ENCODE results near the gene MAP1LC3A. TPM values are rescaled to one million over a fixed set of nuclear protein-coding genes. Genes with fewer than 3 reads are reported as not detected.

Gene MAP1LC3A
- total and polyA plus RNA-seq, 4 donors = 30.1 to 67.6 (median 37.8) TPM

DNA sequence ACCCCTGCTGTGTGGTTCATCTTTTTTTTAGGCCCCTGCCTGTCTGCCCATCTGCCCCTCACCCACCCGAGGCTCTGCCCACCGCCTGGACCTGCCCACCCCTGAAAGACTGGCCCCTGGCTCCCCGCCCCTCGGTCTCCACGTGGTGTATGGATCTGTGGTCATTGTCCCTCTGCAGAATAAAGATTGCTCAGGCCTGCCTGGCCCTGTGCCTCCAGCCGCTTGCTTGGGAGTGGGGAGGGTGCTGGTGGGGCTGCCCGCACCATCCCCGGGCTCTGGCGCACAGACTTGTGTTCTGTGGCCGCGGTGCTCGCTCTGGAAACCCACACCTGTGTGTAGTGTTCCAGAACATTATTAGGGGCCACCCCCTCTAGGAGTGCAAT, 1.6 kb downstream of the MAP1LC3A start:
- no peak for DNase-seq
- peak overlapping the region in 1 of 2 donors; percentile 28 for H3K27ac ChIP-seq (ENCODE audit: low read depth in 1 of 2, low read length in 1 of 2)
- WGBS, 2 donors = 87 to 92% methylated on average over 12 of the region's 12 CpGs

DNA sequence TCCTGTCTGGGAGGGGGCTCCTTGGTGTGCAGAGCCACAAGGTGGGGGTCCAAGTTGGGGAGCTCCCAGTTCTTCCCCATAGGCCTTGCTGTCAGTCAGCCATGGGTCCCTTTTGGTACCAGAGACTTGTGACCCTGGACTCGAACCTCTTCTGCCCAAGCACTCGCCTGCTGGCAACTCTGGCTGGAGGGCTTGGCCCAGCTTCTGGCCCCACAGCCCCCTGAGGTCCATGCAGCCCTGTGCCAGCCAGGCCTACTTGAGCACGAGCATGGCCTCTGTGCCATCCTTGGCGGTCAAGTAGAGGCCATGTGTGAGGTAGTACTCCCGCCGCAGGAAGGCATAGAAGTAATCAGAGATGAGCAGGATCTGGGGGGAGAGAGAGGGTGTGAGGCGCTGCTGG, 2.1 kb downstream of the MAP1LC3A start:
- TF ChIP-seq, protein P1, sequence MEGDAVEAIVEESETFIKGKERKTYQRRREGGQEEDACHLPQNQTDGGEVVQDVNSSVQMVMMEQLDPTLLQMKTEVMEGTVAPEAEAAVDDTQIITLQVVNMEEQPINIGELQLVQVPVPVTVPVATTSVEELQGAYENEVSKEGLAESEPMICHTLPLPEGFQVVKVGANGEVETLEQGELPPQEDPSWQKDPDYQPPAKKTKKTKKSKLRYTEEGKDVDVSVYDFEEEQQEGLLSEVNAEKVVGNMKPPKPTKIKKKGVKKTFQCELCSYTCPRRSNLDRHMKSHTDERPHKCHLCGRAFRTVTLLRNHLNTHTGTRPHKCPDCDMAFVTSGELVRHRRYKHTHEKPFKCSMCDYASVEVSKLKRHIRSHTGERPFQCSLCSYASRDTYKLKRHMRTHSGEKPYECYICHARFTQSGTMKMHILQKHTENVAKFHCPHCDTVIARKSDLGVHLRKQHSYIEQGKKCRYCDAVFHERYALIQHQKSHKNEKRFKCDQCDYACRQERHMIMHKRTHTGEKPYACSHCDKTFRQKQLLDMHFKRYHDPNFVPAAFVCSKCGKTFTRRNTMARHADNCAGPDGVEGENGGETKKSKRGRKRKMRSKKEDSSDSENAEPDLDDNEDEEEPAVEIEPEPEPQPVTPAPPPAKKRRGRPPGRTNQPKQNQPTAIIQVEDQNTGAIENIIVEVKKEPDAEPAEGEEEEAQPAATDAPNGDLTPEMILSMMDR (IDR thresholded peaks at IDR 0.05; ENCODE audit: control extremely low read depth, extremely low read depth) = no peak
- Histone ChIP-seq H3K27me3 (ENCODE audit: control insufficient read depth in 3 of 3, insufficient read depth in 3 of 3, low read length in 2 of 3) (no peaks in the 10 kb centered on the region), H3K9me3 (ENCODE audit: control insufficient read depth in 4 of 4, insufficient read depth in 3 of 4, low read length in 3 of 4) (no peaks in the 10 kb centered on the region), H3K36me3 (ENCODE audit: control insufficient read depth in 4 of 4, insufficient read depth in 4 of 4, low read length in 4 of 4) (peaks cover 0 to 6% (median under 1%) of the 10 kb centered on the region in 4 donors), H3K4me1 (ENCODE audit: control insufficient read depth in 5 of 5, insufficient read depth in 5 of 5, low read length in 5 of 5) (peaks cover 0 to 4% (median 0%) of the 10 kb centered on the region in 5 donors), H3K27ac (ENCODE audit: low read depth in 1 of 2, low read length in 1 of 2) (peak overlapping the region in 1 of 2 donors; percentile 13), H3K9ac (ENCODE audit: insufficient read depth in 1 of 2, low read length in 2 of 2) (no peak overlapping the region), H3K4me3 (no peak overlapping the region)
- ATAC-seq (ENCODE audit: insufficient read depth, low FRiP score) (no peak), DNase-seq (no peak)
- 95 to 98% methylated on average over 7 of the region's 7 CpGs for WGBS, 2 donors

More for the DNA sequence above, 1.6 kb downstream of the MAP1LC3A start:
- Histone ChIP-seq H3K9ac (ENCODE audit: insufficient read depth in 1 of 2, low read length in 2 of 2) (no peak overlapping the region), H3K4me3 (no peak overlapping the region), H3K27me3 (ENCODE audit: control insufficient read depth in 3 of 3, insufficient read depth in 3 of 3, low read length in 2 of 3) (no peaks in the 10 kb centered on the region), H3K4me1 (ENCODE audit: control insufficient read depth in 5 of 5, insufficient read depth in 5 of 5, low read length in 5 of 5) (peaks cover 0 to 4% (median 0%) of the 10 kb centered on the region in 5 donors), H3K36me3 (ENCODE audit: control insufficient read depth in 4 of 4, insufficient read depth in 4 of 4, low read length in 4 of 4) (peaks cover 0 to 6% (median 0%) of the 10 kb centered on the region in 4 donors), H3K9me3 (ENCODE audit: control insufficient read depth in 4 of 4, insufficient read depth in 3 of 4, low read length in 3 of 4) (no peaks in the 10 kb centered on the region)
- no peak for ATAC-seq (ENCODE audit: insufficient read depth, low FRiP score)
- TF ChIP-seq, protein P1 (IDR thresholded peaks at IDR 0.05; ENCODE audit: control extremely low read depth, extremely low read depth) = no peak

DNA sequence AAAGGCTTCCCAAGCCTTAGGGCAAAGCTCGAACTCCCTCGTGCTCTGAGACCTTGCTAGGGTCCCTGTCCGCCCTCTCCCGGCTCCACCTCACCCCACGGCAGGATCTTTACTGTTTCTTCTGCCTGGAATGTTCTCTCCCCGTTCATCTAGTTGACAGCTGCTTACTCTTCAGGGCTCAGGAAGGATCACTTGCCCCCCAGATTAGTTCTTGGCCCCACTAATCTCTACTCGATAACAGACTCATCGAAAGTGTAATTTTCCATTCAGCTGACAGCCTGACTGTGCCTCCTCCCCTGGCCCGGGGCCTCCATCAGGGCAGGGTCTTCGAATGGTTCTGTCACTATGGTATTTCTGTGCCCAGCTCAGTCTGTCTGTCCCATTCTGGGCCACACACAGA, 3.1 kb downstream of the MAP1LC3A start:
- no peak overlapping the region for H3K9ac ChIP-seq (ENCODE audit: insufficient read depth in 1 of 2, low read length in 2 of 2)
- peak overlapping the region in 1 of 2 donors; percentile 1 for H3K27ac ChIP-seq (ENCODE audit: low read depth in 1 of 2, low read length in 1 of 2)
- no peak for ATAC-seq (ENCODE audit: insufficient read depth, low FRiP score)
- TF ChIP-seq, protein P1 (IDR thresholded peaks at IDR 0.05; ENCODE audit: control extremely low read depth, extremely low read depth) = no peak
- peaks cover 0 to 4% (median 0%) of the 10 kb centered on the region in 5 donors for H3K4me1 ChIP-seq (ENCODE audit: control insufficient read depth in 5 of 5, insufficient read depth in 5 of 5, low read length in 5 of 5)
- H3K36me3 ChIP-seq (ENCODE audit: control insufficient read depth in 4 of 4, insufficient read depth in 4 of 4, low read length in 4 of 4) = peaks cover 0 to 6% (median 3%) of the 10 kb centered on the region in 4 donors
- no peaks in the 10 kb centered on the region for H3K9me3 ChIP-seq (ENCODE audit: control insufficient read depth in 4 of 4, insufficient read depth in 3 of 4, low read length in 3 of 4)
- no peak for DNase-seq
- no peak overlapping the region for H3K4me3 ChIP-seq
- no peaks in the 10 kb centered on the region for H3K27me3 ChIP-seq (ENCODE audit: control insufficient read depth in 3 of 3, insufficient read depth in 3 of 3, low read length in 2 of 3)
- 83 to 84% methylated on average over 10 of the region's 10 CpGs for WGBS, 2 donors

DNA sequence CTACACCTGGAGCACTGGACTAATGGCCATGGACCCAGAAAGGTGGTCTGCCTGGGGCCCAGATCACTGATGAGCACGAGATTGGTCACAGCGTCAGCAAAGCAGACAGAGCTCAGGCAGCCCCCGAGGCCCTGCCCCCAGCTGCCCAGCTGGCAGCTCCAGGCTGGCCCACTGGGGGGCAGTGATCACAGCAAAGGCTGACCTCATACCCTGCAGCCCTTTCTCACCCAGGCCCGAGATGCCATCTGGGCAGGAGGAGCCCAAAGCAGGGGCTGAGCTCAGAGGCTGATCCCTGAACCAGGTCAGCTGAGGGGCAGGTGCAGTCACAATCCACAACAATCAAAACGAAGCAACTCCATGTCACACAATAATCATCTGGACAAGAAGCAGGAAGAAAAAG, 4.1 kb downstream of the MAP1LC3A start:
- no peak for DNase-seq
- no peak overlapping the region for H3K4me3 ChIP-seq
- no peaks in the 10 kb centered on the region for H3K9me3 ChIP-seq (ENCODE audit: control insufficient read depth in 4 of 4, insufficient read depth in 3 of 4, low read length in 3 of 4)
- ATAC-seq (ENCODE audit: insufficient read depth, low FRiP score) = no peak
- H3K27me3 ChIP-seq (ENCODE audit: control insufficient read depth in 3 of 3, insufficient read depth in 3 of 3, low read length in 2 of 3) = no peaks in the 10 kb centered on the region
- peaks cover 0 to 6% (median 3%) of the 10 kb centered on the region in 4 donors for H3K36me3 ChIP-seq (ENCODE audit: control insufficient read depth in 4 of 4, insufficient read depth in 4 of 4, low read length in 4 of 4)
- H3K27ac ChIP-seq (ENCODE audit: low read depth in 1 of 2, low read length in 1 of 2) = no peak overlapping the region
- H3K4me1 ChIP-seq (ENCODE audit: control insufficient read depth in 5 of 5, insufficient read depth in 5 of 5, low read length in 5 of 5) = peaks cover 0 to 4% (median 0%) of the 10 kb centered on the region in 5 donors
- WGBS, 2 donors = 67% methylated on average over 5 of the region's 5 CpGs
- TF ChIP-seq, protein P1 (IDR thresholded peaks at IDR 0.05; ENCODE audit: control extremely low read depth, extremely low read depth) = no peak
- no peak overlapping the region for H3K9ac ChIP-seq (ENCODE audit: insufficient read depth in 1 of 2, low read length in 2 of 2)
